T47D (cell line): ENCODE results near the gene RAB6A.
A peak's percentile ranks its signal among the peaks of the same experiment; 100 is the strongest.

Source experiments
- DNase-seq, 2 experiments: peaks; one replicate each; pipeline versions ENCODE4 v3.0.0 to v3.0.0-alpha.2; 2011 to 2012; ENCODE audit warnings: low read depth in 1 of 2, low spot score in 1 of 2
- JUND ChIP-seq: IDR thresholded peaks from 2 replicates; pipeline ENCODE4 v1.6.1; 2012; ENCODE audit warnings: low read depth
- in situ Hi-C: cut with HindIII; loops from 2 replicates; pipeline ENCODE4 v1.10.0; 2016; ENCODE audit warnings: low sequenced_read_pairs, low pct_unique_long_range_greater_than_20kb

The RAB6A gene

DNA sequence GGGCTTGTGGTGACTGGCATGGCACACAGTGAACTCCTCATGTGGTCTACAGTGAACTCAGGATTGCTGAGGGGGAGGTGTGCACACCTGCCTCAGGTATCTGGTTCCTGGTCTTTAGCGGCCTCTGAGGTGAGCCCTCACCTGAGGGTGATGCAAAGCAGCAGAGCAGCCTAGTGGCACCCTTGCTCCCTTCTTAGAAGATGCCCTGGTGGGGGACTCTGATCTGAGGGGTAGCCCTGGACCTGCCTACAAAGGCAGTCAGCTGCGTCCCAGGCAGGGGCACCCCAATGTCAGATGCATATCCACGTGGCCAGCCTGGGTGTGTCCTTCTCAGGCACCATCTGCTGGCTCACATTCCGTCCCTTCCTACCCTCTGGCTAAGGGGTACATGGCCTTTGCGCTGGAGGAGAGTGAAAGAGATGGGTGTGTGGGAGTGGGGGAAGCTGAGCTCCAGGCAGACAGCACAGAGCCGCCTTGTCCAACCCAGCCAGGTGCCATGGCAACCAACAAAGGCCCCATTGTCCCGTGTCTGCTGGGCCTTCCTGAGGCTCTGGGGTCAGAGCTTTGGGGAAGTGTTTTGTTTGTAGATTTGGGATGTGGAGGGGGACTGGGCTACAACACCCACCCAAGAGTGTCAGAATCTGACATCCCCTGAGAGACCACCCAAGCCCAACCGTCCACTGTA, 108.7 kb downstream of the RAB6A start:
- no peak for DNase-seq
- no peak for TF ChIP-seq JUND
- in situ Hi-C loops, result no loop called here

DNA sequence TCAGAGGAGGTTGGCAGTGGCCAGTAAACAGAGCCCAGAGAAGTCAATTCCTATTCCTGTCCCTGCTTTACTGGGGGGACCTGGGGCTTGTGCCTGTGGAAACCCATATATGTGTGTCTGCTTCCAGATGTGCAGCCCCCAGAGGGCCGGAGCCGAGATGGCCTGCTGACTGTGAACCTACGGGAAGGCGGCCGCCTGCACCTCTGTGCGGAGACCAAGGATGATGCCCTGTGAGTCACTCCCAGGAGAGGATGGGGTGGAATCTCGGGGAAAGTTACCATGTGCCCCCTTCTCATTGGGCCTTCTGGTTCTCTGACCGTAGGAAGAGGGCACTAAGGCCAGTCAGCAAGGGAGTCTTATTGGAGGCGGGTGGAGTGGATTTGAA, 109.2 kb downstream of the RAB6A start:
- DNase-seq, result no peak
- in situ Hi-C loops, result no loop called here
- no peak for TF ChIP-seq JUND

DNA sequence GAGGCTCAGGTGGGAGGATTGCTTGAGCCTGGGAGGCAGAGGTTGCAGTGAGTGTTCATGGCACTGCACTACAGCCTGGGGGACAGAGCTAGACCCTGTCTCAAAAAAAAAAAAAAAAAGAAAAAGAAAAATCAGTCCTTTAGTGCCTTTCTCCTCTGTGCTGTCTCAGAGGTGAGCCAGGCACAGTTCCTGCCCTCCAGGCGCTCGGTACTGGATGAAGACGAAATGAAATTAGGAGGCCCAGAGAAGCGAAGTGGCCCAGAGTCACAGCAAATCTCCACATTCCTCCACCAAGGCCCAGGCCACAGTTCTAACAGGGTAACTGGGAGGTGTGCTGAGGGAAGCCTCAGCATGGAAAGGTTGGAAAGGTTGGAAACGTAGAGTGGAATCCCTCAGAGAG, 109.6 kb downstream of the RAB6A start:
- no peak for TF ChIP-seq JUND
- DNase-seq, result no peak
- in situ Hi-C loops, result no loop called here

DNA sequence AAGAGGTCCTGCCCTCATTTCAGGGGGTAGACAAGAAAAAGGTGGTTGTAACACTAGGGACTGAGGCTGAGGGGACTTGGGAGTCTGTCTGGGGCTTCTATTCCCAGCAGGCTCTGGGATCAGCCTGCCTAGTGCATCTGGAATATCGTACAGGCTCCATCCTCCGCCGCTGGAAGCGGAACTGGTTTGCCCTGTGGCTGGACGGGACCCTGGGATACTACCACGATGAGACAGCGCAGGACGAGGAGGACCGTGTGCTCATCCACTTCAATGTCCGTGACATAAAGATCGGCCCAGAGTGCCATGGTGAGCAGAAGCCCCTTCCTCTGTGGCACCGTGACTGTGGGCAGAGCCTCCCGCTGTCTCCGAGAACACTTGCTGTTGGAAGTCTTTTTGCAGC, 110.5 kb downstream of the RAB6A start:
- DNase-seq, result no peak
- in situ Hi-C loops, result no loop called here
- no peak for TF ChIP-seq JUND

DNA sequence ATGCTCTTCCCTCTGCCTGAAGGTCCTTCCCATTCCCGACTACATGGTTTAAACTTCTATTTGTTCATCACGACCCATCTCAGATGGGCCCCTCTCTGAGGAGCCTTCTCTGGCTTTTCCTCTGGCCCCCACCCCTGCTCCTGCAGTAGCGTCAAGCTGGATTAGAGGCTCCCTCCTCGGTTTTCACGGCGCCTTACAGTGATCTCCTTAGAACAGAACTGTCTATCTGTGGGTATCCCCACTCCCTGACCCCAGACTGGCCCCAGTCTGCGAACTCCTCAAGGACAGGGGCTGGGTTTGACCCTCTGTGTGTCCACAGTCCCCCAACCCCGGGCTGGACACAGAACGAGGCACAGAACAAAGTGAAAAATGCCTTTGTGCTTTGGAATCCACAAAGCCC, 111.7 kb downstream of the RAB6A start:
- in situ Hi-C loops, result no loop called here
- no peak for TF ChIP-seq JUND
- DNase-seq, result no peak

DNA sequence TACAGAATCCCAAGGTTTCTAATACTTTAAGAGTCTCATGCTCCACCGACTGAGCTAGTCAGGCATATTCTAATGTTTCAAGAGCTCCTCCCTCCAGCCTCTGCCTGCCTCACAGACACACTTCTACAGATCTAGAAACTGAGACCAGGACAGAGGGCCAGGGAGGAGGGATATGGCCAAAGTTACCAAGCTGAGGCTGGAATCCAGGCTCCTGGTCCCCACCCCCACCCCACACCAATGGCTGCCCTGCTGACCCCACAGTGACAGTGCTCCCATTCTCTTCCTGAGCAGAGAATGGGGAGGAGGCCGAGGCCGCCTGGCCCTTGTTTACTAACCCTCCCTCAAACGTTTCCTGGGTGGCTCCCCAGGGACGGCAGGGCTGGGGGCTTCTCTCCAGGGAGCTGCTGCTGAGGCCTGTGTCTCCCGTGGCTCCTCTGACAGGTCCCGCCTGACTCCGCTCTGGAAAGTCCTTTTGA, 112.3 kb downstream of the RAB6A start:
- in situ Hi-C loops, result no loop called here
- no peak for TF ChIP-seq JUND
- no peak for DNase-seq

DNA sequence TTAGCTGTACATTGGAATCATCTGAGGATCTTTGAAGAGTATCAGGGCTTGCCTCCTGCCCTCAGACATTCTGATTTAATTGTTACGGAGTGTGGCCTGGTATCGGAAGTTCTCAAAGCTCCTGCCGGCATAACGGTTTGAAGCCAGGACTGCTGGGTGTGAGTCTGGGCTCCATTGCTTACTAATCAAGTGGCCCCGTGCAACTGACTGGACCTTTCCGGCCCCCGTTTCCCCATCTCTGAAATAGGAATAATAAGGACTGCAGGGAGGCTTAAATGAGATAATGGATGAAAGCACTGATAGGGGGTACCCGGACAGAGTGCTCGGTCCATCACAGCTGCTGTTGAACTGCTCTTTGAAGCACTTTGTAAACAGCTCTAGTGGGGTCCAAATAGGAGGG, 112.8 kb downstream of the RAB6A start:
- no peak for DNase-seq
- in situ Hi-C loops, result no loop called here
- TF ChIP-seq JUND, result no peak

DNA sequence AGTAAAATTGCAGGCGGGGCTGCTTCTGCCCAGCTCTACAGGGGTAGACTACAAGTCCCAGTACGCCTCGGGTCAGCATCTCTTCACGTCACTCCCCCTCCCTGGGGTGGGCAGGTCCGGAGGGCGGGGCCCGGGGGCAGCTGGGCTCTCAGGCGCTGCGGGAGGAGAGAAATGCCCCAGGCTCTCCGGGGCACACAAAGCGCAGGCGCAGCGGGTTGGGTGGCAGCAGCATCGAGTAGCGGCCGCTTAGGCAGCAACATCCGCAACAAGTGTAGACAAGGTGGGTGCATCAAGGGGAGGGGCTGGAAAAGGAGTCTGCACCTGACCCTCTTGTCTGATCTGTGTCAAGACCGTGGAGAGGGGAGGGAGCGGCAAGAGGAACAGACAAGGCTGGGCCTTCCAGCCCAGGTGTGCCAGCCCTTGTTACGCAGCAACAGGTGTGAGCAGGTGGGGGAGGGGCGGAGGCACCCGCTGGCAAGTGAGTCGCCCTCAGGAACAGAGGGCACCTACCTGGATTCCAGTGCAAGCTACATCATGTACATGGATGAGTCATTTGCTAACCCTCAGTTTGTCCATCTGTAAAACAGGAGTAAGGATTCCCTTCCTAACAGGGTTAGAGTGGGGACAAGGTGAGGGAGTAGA, 113.3 kb downstream of the RAB6A start:
- peak; percentile 72 to 83 for DNase-seq
- in situ Hi-C loops, result no loop called here
- TF ChIP-seq JUND, result no peak

DNA sequence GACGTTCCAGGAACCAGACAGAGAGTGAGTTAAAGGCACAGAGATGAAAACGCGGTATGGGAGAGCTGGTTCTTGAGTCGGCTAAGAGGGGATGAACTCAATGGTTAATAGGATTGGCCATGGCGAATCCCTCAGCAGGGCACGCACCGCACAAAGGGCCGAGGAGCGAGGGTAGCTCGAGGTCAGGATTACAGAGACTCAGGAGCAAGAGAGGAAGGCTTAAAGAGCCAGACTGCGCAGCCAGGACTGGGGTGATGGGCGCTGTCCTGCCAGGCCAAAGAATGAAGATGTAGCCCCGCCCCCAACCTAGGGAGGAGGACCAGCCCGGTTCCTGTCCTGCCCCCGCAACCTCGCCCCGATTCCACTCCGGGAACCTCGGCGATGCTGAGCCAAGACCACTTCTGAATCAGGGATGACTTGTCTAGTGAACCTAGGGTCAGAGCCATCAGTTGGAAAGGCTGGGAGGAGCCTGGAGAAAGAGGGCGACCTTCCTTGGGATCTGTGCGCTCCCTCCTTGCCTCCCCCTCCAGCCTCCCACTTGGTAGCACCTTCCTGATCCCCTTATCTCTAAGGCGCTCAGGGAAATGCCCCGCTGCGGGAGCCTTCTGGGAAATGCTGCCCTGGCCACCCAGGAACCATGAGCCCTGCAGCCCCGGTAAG, 114.8 kb downstream of the RAB6A start, which contains the start of gene PLEKHB1:
TSS of gene PLEKHB1 (plus strand) at position 610 of the 660 bp plus-strand sequence. CDS start at position 638, 28 bp downstream.
- in situ Hi-C loops, result no loop called here
- no peak for TF ChIP-seq JUND
- DNase-seq, result no peak

DNA sequence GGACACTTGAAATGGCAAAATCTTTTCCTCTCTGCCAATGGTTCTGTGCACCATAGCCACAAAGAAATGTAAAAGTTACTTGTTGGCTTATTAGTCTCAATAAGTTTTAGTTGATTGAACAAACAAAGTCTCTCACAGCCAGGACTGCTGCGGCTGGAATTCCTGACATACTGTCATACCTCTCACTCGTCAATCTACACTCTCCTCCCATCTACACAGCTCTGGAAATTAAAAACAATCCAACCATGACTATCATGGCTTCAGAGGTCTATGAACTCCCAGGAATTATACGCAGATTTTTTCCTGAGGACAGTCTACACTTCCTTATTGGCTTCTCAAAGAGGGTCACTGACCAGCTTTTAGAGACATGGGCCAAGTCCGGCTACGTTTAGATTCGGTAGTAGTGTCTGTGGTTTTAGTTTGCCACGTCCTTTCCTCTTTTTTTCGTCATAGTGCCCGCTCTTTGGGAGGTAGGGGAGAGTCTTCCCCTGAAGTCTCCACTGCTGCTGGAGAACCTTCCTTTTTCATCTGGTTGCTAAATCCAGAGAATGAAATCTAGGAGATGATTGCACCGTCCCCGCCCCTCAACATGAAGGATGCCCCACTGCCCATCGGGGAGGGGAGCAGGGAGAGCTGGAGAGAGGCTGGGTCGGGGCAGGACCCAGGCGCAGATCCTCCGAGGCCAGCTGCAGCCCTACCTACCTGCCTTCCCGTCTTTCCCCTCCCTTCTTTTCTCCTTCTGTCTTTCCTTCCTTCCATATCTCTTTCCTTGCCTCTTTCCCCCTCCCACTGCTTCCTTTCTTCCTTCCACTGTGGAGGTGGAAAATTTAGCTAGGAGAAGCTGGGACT, 115.5 kb downstream of the RAB6A start:
- DNase-seq, result no peak
- TF ChIP-seq JUND, result no peak
- in situ Hi-C loops, result no loop called here

DNA sequence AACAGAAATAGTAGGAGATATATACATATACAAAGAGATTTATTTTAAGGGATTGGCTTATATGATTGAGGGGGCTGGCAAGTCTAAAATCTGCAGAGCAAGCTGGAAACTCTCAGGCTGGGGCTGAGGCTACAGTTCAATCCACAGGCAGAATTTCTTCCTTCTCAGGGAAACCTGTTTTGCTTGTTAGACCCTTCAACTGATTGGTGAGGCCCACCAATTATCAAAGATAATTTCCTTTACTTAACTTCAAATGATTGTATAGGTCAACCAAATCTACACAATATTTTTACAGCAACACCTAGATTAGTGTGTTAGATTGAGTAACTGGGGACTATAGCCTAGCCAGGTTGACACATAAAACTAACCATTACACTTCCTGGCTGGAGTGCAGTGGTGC, 119.2 kb downstream of the RAB6A start:
- DNase-seq, result no peak
- in situ Hi-C loops, result no loop called here
- no peak for TF ChIP-seq JUND

DNA sequence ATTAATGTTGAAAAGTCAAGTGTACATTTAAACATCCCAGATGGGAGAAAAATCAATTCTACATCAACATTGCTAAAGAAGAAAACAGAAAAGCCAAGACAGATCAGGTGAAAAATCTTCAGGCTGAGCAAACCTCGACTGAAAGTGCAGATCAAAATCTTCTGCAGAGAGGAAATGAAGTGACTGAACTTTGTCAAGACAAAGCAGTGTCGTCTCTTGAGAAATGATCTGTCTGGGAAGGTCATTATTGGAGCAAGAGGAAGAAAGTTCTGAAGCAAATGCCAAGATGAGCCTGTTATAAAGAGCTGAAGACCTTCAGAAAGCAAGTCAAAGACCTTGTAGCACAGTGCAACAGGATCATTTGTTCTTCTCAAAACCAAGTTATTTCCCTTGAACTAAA, 120.3 kb downstream of the RAB6A start:
- in situ Hi-C loops, result no loop called here
- TF ChIP-seq JUND, result no peak
- DNase-seq, result no peak
